ENCODE measurements around the gene KLHDC7A.

The KLHDC7A gene

DNA sequence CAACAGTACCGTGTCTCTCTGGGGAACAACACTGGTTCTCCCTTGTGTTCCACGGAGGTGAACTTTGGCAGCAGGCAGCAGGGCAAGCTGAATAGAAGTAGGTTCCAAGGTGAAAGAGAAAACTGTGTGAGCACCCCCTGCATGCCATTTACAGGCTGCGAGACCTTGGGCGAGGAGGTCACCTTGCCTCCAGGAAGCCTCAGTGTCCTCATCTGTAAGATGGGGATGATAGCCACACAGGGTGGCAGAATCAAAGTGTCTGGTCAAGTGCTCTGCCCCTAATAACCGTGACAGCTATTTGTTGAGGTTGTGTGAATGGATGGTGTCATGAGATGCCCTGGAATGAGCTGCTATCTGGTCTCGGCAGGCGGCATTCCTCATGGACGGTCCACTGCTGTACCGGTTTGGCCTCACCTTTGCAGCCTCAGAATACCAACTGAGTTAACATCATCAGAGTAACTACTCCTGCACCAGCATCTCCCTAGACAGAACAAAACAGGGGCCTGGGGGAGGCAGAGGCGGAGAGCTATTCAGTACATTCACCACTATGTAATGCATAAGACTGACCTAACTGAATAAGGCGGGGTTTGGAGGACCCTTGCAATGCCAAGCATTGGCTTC, 7.4 kb upstream of the KLHDC7A start:
- no peak for DNase-seq (ENCODE audit: low read depth)

DNA sequence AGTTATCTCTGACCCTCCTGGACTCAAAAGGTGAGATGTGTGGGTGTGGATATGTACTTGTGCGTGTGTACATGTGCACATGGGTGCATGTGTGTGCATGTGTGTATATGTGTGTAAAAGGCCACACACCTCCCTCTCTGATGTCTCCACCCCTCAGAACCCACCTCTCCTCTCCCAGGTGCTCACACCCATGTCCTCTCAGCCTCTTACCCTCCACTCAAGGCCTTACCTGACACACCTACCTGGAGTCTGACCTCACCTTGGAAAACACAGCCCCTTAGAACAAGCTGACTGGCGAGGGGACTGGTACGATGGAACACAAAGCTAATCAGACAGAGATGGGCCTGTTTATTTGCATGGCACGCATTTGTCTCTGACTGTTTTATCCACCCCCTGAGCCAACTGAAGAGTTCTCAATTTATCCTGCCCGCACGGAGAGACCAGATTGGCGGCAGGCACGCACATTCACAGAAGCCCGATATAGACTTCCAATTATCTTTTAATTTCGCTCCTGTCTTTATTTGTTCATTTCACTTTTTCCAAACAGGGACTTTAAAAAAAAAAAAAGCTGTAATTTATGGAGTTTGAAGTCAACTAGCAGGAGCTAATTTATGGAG, 6.1 kb upstream of the KLHDC7A start:
- no peak for DNase-seq (ENCODE audit: low read depth)

DNA sequence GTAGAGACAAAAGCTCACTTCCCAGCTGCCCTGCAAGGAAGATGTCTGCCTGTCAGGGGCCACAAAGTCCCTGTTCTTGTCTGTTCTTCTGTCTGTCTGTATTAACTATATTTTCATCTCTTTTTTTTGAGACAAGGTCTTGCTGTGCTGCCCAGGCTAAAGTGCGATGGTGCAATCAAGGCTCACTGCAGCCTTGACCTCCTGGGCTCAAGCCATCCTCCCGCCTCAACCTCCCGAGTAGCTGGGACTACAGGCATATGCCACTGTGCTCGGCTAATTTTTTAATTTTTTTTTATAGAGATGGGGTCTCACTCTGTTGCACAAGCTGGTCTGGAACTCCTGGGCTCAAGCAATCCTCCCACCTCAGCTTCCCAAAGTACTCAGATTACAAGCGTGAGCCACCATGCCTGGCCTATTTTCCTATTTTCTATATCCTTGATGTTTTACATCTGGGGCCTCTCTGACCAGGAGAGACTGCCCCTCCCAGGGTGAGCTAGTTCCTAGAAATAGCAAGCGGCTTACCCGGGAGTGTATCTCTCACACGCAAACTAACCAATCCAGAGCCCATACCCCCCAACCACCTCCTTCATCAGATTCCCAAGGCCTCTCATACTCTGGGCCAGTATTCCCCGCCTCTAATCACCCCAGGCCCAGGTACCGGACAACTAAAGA, 5.4 kb upstream of the KLHDC7A start:
- no peak for DNase-seq (ENCODE audit: low read depth)

DNA sequence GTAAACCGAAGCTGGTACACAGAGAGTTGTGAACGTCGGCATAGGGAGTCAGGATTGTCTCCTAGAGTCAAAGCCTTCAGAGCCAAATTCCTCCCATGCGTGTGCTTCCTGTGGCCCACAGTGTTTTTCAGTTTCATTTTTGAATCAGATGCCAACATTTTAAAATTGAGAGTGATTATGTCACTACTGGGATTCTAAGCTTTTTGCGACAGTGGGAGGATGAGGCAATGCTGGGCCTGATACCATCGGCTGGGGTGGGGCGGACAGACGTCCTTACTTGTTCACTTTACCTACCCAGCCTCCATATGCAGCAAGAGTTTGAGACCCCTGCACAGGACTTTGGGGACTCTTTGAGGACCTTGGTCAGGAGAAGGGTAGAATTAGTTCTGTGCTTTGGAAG, 1.3 kb upstream of the KLHDC7A start:
- no peak for DNase-seq (ENCODE audit: low read depth)

DNA sequence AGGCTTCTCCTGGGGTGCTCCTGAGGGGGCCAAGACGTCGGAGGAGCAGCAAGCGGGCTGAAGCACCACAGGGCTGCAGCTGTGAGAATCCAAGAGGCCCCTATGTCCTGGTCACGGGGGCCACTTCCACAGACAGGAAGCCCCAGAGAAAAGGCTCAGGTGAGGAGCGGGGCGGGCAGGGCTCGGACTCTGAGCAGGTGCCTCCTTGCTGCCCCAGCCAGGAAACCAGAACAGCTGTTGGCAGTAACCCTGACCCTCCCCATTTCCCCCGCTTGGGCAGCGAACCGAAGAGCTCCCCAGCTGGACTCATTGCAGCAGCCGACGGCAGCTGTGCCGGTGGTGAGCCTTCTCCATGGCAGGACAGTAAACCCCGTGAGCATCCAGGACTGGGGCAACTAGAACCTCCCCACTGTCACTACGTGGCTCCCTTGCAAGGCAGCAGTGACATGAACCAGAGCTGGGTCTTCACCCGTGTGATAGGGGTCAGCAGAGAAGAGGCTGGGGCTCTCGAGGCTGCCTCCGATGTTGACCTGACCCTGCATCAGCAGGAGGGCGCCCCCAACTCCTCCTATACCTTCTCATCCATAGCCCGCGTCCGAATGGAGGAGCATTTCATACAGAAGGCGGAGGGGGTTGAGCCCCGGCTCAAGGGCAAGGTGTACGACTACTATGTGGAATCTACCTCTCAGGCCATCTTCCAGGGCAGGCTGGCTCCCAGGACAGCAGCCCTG, 625 bp downstream of the KLHDC7A start:
- no peak for DNase-seq (ENCODE audit: low read depth)

DNA sequence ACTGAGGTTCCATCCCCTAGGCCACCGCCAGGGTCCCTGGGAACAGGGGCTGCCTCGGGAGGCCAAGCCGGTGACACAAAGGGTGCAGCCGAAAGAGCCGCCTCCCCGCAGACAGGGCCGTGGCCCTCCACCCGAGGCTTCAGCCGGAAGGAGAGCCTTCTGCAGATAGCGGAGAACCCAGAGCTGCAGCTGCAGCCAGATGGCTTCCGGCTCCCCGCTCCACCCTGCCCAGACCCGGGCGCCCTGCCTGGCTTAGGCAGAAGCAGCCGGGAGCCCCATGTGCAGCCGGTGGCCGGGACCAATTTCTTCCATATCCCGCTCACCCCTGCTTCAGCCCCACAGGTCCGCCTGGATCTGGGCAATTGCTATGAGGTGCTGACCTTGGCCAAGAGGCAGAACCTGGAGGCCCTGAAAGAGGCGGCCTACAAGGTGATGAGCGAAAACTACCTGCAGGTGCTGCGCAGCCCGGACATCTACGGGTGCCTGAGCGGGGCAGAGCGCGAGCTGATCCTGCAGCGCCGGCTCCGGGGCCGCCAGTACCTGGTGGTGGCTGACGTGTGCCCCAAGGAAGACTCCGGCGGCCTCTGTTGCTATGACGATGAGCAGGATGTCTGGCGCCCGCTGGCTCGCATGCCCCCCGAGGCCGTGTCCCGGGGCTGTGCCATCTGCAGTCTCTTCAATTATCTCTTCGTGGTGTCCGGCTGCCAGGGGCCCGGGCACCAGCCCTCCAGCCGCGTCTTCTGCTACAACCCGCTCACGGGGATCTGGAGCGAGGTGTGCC, 1.4 kb downstream of the KLHDC7A start:
- DNase-seq (ENCODE audit: low read depth), result no peak

DNA sequence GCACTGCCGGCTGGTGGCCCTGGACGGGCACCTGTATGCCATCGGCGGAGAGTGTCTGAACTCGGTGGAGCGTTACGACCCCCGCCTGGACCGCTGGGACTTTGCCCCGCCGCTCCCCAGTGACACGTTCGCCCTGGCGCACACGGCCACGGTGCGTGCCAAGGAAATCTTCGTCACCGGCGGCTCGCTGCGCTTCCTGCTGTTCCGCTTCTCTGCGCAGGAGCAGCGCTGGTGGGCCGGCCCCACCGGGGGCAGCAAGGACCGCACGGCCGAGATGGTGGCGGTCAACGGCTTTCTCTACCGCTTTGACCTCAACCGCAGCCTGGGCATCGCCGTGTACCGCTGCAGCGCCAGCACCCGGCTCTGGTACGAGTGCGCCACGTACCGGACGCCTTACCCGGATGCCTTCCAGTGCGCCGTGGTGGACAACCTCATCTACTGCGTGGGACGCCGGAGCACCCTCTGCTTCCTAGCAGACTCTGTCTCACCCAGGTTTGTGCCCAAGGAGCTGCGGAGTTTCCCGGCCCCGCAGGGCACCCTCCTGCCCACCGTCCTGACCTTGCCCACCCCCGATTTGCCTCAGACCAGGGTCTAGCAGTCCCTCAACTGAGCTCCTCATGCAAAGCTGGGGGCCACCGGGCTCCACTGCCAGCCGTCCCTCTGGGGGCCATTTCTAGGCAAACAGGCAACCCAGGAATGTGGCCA, 2.1 kb downstream of the KLHDC7A start:
- DNase-seq (ENCODE audit: low read depth), result no peak

DNA sequence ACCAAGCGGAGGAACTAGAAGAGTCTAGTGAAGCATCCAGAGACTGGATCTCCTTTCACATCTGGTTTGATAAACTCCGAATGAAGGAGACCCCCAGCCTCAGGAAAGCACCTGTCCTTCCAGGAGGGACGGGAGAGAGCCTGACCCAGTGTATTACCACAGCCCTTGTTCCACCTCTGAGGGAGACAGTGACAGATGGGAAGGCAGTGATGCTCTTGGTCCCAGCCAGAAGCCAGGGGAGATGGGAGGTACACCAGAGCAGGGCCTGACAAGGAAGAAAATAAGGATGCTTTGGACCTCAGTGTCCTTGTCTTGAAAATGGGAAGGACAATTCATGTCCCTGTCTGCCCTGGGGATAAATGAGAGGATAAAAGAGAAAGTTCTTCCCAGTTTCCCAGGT, 3.5 kb downstream of the KLHDC7A start:
- no peak for DNase-seq (ENCODE audit: low read depth)

DNA sequence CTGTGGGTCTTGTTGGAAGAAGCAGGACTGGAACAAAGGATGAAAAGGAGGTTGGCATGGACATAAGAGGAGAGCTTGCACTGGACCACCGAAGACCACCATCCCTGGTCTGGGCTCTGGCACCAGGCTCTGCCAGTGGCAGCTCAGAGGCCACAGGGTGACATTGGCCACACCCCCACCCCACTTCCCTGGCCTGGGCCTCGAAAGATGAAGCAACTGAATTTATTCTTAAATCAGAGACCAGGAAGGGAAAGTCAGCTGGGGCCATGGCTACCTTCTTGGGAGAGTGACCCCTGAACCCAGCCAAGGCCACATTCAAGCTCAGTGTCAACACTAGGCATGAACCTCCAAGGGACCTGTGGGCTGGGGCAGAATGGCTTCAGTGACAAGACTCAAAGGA, 4.0 kb downstream of the KLHDC7A start:
- DNase-seq (ENCODE audit: low read depth), result no peak

DNA sequence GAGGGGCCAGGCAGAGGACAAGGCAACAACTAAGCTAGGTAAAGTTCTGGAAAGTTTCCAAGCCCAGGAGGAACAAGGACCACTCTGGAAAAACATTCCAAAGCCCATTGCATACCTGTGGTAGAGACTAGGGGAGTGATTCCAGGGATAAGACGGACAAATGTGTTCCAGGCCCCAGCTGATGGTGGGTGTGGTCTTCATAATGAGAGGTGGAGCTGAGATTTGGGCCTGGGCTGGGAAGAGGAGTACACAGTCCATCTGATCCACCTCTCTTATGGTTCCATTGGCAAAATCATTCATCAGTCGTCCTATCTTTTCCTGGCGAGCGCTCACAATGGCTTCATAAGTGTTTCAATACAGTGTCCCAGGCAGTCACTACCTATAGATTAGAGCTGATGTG, 4.5 kb downstream of the KLHDC7A start:
- no peak for DNase-seq (ENCODE audit: low read depth)

DNA sequence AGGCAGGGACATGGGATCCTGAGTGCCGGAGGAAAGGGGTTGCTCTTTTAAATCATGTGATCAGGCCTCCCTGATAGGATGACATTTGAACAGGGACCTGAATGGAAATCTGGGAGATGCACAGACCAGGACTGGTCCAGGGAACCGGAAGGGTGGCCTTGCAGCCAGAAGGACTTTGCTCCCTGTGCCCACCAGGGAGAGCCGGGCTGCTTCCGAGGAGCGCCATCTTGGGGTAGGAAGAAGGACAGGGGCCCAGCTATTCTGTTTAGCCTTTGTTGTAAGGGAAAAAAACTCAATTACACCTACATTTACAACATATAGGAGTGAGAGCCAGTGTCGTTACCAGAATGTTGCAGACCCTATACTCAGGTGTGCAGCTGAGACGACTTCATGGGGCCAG, 5.5 kb downstream of the KLHDC7A start:
- DNase-seq (ENCODE audit: low read depth), result no peak

DNA sequence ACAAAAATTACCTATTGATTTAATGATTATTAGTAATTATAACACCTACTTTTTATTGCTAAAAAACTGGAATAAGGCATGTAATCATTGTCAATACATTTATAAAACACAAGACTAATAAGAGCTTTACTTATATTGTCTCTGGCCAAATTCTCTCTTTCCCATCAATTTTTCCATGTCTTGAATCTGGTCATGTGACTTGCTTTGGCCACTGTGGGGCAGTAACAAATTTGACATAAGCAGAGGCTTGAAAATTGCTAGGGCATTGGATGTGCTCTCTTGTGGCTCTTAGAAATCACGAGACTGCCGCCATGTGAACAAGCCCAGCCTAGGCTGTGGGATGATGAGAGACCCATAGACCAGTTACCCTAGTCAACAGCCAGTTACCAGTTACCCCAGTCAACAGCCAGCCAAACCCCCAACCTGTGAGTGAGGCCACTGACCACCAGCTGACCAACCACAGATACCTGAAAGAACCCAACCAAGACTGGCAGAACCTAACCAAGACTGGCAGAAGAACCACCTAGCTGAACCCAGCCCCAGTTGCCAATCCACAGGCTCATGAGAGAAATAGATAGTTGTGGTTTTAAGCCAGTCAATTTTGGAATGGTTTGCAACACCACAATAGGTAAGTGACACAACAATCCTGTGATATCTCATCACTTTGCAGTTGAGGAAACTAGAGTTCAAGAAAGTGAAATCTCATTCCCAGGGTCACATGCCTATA, 8.8 kb downstream of the KLHDC7A start:
- DNase-seq (ENCODE audit: low read depth), result no peak

DNA sequence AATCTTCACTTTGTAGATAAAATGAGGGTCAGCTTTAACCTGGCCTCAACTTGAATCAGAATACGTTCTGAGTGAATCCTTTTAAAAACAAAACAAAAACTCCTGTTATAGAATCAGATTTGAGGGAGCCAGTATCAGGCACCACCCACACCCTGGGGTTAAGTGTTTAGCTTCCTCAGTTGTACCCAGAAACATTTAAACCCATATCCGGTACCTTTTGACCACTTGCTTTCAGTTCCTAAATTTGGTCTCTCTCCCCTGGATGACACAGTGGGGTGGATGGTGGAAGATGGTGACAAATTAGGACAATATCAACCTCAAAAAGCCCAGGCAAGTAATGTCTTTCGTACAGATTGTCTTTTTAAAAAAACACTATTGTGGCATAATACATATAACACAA, 10.4 kb downstream of the KLHDC7A start:
- DNase-seq (ENCODE audit: low read depth), result no peak

DNA sequence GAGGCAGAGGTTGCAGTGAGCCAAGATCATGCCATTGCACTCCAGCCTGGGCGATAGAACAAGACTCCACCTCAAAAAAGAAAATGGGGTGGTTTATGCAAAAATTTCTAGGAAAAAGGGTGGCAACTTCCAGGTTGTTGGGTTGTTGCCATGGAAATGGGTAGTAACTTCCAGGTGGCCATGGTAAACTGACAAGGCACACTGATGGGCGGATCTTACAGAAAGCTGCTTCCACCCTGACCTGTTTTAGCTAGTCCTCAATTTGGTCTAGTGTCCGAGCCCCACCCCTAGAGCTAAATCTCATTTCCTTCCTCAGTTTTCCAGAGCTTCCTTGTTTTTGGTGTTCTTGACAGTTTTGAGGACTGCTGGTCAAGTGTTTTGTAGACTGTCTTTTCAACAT, 13.6 kb downstream of the KLHDC7A start:
- DNase-seq (ENCODE audit: low read depth), result no peak

DNA sequence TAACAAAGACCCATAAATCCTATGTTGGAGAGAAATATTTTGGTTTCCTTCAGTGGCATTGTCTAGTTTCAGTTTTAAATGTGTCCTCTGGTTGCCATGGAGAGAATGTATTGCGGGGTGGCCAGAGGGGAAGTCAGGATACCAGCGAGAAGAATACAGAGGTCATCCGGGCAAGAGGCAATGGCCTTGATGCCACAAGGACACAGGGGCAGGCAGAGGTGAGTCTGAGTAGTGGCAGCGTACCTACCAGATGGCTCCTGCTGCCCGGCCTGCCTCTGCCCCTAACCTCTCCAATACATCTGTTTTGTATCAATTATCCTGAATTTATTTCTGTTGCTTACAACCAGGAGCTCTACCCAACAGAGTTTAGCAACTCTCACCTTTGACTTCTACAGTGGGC, 14.9 kb downstream of the KLHDC7A start:
- no peak for DNase-seq (ENCODE audit: low read depth)

DNA sequence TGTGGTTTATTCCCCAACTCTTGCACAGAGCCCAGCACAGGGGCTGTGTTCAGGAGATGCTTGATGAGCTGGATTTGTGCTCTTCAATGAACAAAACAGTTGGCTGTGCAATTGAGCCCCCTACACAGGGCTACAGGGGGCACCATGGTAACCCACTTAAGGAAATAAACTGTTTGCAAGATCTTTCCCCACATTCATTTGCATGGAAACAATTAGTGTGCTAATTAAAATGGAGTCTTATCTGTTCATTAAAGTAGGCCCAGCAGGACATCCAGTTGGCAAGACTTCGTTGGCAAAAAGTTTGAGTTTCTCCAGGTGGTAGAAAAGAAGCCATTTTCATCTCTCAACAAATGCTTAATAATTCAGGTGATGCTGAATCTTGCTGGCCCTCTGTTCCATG, 15.3 kb downstream of the KLHDC7A start:
- no peak for DNase-seq (ENCODE audit: low read depth)

DNA sequence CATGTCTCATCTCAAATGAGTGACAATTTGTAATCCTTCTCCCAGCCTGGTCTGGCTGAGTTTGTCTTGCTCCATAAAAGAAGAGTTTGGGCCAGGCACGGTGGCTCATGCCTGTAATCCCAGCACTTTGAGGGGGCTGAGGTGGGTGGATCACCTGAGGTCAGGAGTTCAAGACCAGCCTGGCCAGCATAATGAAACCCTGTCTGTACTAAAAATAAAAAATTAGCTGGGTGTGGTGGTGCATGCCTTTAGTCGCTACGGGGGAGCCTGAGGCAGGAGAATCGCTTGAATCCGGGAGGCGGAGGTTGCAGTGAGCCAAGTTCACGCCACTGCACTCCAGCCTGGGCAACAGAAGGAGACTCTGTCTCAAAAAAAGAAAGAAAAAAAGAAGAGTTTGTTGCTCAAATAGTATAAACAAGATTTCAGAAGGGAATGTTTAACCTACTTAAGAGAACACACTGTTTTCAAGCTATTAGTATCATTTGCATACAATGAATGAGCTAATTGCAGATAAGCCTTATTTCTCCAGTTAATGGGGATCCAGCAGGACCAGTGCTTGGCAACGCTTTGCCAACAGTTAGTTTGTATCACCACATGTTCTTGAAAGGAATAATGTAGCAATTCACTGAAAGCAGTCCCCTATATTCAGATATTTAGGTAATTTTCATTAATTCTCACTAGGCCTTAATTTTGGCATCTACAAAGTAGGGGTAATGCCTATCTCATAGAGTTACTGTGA, 15.9 kb downstream of the KLHDC7A start:
- no peak for DNase-seq (ENCODE audit: low read depth)

DNA sequence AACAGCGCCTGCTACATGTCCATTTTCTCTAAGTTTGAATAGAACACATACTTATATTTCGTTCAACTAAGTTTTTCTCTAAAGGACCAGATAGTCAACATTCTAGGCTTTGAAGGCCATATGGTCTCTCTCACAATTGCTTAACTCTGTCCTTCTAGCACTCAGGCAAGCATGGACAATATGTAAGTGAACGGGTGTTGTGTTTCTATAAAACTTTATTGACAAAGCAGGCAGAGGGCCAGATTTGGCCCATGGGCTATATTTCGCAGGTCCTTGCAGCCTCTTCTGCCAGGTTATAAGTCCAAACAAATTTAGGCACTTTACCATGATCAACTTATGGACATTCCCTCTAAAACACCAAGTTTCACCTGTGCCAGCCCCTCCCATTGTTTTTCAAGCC, 21.1 kb downstream of the KLHDC7A start:
- no peak for DNase-seq (ENCODE audit: low read depth)

DNA sequence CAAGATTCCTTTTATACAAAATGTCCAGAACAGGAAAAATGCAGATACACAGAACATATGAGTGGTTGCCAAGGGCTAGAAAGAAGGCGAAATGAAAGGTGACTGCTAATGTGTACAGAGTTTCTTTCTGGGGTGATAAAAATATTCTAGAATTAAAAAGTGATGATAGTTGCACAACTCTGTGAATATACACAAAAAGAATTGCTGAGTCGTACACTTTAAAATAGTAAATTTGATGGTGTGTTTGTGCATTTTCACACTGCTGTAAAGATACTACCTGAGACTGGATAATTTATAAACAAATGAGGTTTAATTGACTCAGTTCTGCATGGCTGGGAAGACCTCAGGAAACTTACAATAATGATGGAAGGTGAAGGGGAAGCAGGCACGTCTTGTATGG, 23.9 kb downstream of the KLHDC7A start:
- no peak for DNase-seq (ENCODE audit: low read depth)

DNA sequence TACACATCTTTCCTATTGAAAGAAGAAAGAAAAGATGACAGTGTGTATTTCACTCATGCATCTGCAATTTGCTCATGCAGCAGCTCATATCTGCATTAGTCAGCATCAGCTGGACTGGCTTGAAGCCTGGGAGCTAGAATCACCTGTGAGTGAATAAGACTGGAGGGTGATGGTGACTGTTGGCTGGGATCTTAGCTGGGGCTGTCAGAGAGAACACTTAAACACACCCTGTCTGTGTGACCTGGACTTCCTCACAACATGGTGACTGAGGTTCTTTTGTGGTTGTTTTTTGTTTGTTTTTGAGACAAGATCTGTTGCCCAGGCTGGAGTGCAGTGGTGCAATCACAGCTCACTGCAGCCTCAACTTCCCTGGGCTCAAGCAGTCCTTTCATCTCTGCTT, 24.9 kb downstream of the KLHDC7A start:
- DNase-seq (ENCODE audit: low read depth), result no peak
